NCI-H2107 (cell line): ENCODE data around the gene EGFL6.
"Not testable (repeated sequence)": the region's sequence is repeated elsewhere in the genome, so short reads cannot be mapped to it uniquely, and the experiment has no call there.

Experiments
- DNase-seq: peaks from one replicate; lab custom pipeline; 2025; lab: John Stamatoyannopoulos, UW

EGFL6 gene

GRCh38 chrX:13652850-13653693 lies 83.7 kb downstream of the EGFL6 start, which contains the start of gene TCEANC:
TCEANC (plus strand) TSS chrX:13653141; CDS start chrX:13662509, 9,368 bp downstream.
- peak; percentile 96 for DNase-seq

- no peak for DNase-seq
Observed at GRCh38 chrX:13654116-13654515, 84.7 kb downstream of the EGFL6 start.

GRCh38 chrX:13655674-13656073 lies 86.3 kb downstream of the EGFL6 start:
- no peak for DNase-seq

GRCh38 chrX:13658602-13659001 lies 89.2 kb downstream of the EGFL6 start:
- peak; percentile 13 for DNase-seq

- DNase-seq: no peak
Observed at GRCh38 chrX:13659063-13659462, 89.7 kb downstream of the EGFL6 start.

GRCh38 chrX:13661735-13662288 lies 92.4 kb downstream of the EGFL6 start:
- DNase-seq: no peak

- DNase-seq: no peak
Observed at GRCh38 chrX:13662355-13662791, 93.0 kb downstream of the EGFL6 start.

GRCh38 chrX:13664020-13664419 lies 94.6 kb downstream of the EGFL6 start:
- DNase-seq: no peak

GRCh38 chrX:13666836-13667235 lies 97.4 kb downstream of the EGFL6 start:
- no peak for DNase-seq

- DNase-seq: no peak
Observed at GRCh38 chrX:13667919-13668318, 98.5 kb downstream of the EGFL6 start.

GRCh38 chrX:13669246-13669737 lies 99.9 kb downstream of the EGFL6 start:
- peak; percentile 15 for DNase-seq

- not testable (repeated sequence) for DNase-seq
Observed at GRCh38 chrX:13669755-13670154, 100.4 kb downstream of the EGFL6 start.

GRCh38 chrX:13670197-13670596 lies 100.8 kb downstream of the EGFL6 start:
- no peak for DNase-seq

- DNase-seq: no peak
Observed at GRCh38 chrX:13673016-13673415, 103.6 kb downstream of the EGFL6 start.

- DNase-seq: no peak
Observed at GRCh38 chrX:13676885-13677284, 107.5 kb downstream of the EGFL6 start.

- DNase-seq: not testable (repeated sequence)
Observed at GRCh38 chrX:13679700-13680099, 110.3 kb downstream of the EGFL6 start.

- no peak for DNase-seq
Observed at GRCh38 chrX:13681595-13681994, 112.2 kb downstream of the EGFL6 start.
